ENCODE results near the gene NOTUM. TPM values are rescaled to one million over a fixed set of nuclear protein-coding genes. Genes with fewer than 3 reads are reported as not detected.

NOTUM gene
- total and polyA plus RNA-seq, 8 donors = 0.37 to 3.8 (median 0.58) TPM; not detected in 3

GRCh38 chr17:81980707-81981343 lies 19.8 kb upstream of the NOTUM start:
- H3K27me3 ChIP-seq = no peaks in the 10 kb centered on the region
- DNase-seq = no peak
- intact Hi-C loops (cut with DNase I; ENCODE audit: low total_unique reads) = no loop called here
- no peak overlapping the region for H3K27ac ChIP-seq
- peaks cover 8 to 50% (median 39%) of the 10 kb centered on the region in 4 donors for H3K4me1 ChIP-seq
- no peaks in the 10 kb centered on the region for H3K9me3 ChIP-seq
- H3K36me3 ChIP-seq = peaks cover 12 to 62% (median 50%) of the 10 kb centered on the region in 4 donors
- 43 to 63% (median 58%) methylated on average over 9 of the region's 9 CpGs for WGBS, 5 donors
- no peak for TF ChIP-seq EP300 (IDR thresholded peaks at IDR 0.05)
- TF ChIP-seq POLR2A (IDR thresholded peaks at IDR 0.05) = no peak
- TF ChIP-seq POLR2AphosphoS5 (IDR thresholded peaks at IDR 0.05) = no peak
- TF ChIP-seq CTCF (IDR thresholded peaks at IDR 0.05) = no peak
- no peak overlapping the region for H3K4me3 ChIP-seq

GRCh38 chr17:81980122-81980521 lies 19.1 kb upstream of the NOTUM start:
- H3K4me1 ChIP-seq = peaks cover 8 to 50% (median 39%) of the 10 kb centered on the region in 4 donors
- H3K9me3 ChIP-seq = no peaks in the 10 kb centered on the region
- 91 to 94% (median 93%) methylated on average over 4 of the region's 4 CpGs for WGBS, 5 donors
- intact Hi-C loops (cut with DNase I; ENCODE audit: low total_unique reads) = no loop called here
- no peak overlapping the region for H3K27ac ChIP-seq
- H3K36me3 ChIP-seq = peaks cover 5 to 55% (median 43%) of the 10 kb centered on the region in 4 donors
- no peak for TF ChIP-seq POLR2A (IDR thresholded peaks at IDR 0.05)
- no peak for TF ChIP-seq EP300 (IDR thresholded peaks at IDR 0.05)
- no peak for TF ChIP-seq POLR2AphosphoS5 (IDR thresholded peaks at IDR 0.05)
- no peak for TF ChIP-seq CTCF (IDR thresholded peaks at IDR 0.05)
- H3K27me3 ChIP-seq = no peaks in the 10 kb centered on the region
- no peak overlapping the region for H3K4me3 ChIP-seq
- no peak for DNase-seq

- H3K4me3 ChIP-seq = peak overlapping the region; percentile 68 to 96 (median 86)
- TF ChIP-seq CTCF (IDR thresholded peaks at IDR 0.05) (no peak), POLR2A (IDR thresholded peaks at IDR 0.05) (no peak), EP300 (IDR thresholded peaks at IDR 0.05) (no peak), POLR2AphosphoS5 (IDR thresholded peaks at IDR 0.05) (no peak)
- WGBS, 5 donors = 66 to 79% (median 70%) methylated on average over 27 of the region's 27 CpGs
- H3K27ac ChIP-seq = peak overlapping the region in 4 of 5 donors; percentile 91 to 98 (median 93)
- peaks cover 0 to under 1% (median 0%) of the 10 kb centered on the region in 4 donors for H3K9me3 ChIP-seq
- intact Hi-C loops (cut with DNase I; ENCODE audit: low total_unique reads) = no loop called here
- no peaks in the 10 kb centered on the region for H3K27me3 ChIP-seq
- DNase-seq = peak in 1 of 2 donors; percentile 52
- peaks cover 0 to 41% (median 29%) of the 10 kb centered on the region in 4 donors for H3K36me3 ChIP-seq
- H3K4me1 ChIP-seq = peaks cover 8 to 50% (median 39%) of the 10 kb centered on the region in 4 donors
These were observed 17.7 kb upstream of the NOTUM start for GRCh38 chr17:81978524-81979298.

GRCh38 chr17:81977211-81977808 lies 16.3 kb upstream of the NOTUM start, which contains the start of gene ASPSCR1:
TSS of gene ASPSCR1 (plus strand) at chr17:81977629. CDS start at chr17:81977647, 18 bp downstream.
- peak; percentile 94 to 97 for DNase-seq
- H3K27me3 ChIP-seq = no peaks in the 10 kb centered on the region
- peaks cover 8 to 45% (median 39%) of the 10 kb centered on the region in 4 donors for H3K4me1 ChIP-seq
- H3K36me3 ChIP-seq = peaks cover 0 to 29% (median 18%) of the 10 kb centered on the region in 4 donors
- no peak for TF ChIP-seq EP300 (IDR thresholded peaks at IDR 0.05)
- TF ChIP-seq CTCF (IDR thresholded peaks at IDR 0.05) = no peak
- peak in 1 of 4 donors; percentile 70 for TF ChIP-seq POLR2A (IDR thresholded peaks at IDR 0.05)
- peak; percentile 42 to 91 (median 89) for TF ChIP-seq POLR2AphosphoS5 (IDR thresholded peaks at IDR 0.05)
- H3K9me3 ChIP-seq = peaks cover 0 to 5% (median 0%) of the 10 kb centered on the region in 4 donors
- H3K27ac ChIP-seq = peak within 1 kb of the TSS; percentile 91 to 98 (median 94)
- H3K4me3 ChIP-seq = peak within 1 kb of the TSS; percentile 68 to 96 (median 86)
- intact Hi-C loops (cut with DNase I; ENCODE audit: low total_unique reads) = no loop called here
- 0 to 4% (median 0%) methylated on average over 11 to 76 of the region's 76 CpGs for WGBS, 5 donors
